Mucosa of rectum (tissue), 2 donors: ENCODE data around the gene CFAP221.

Experiments
- H3K27ac ChIP-seq, 2 donors: one replicate each; pipeline ENCODE4 v1.7.0; 2013; ENCODE audit warnings: inconsistent platforms in 2 of 2, low read depth in 2 of 2, low read length in 2 of 2
- H3K27me3 ChIP-seq, 2 donors: one replicate each; pipeline ENCODE4 v1.7.0; 2013; ENCODE audit warnings: low read length in 2 of 2; ENCODE audit not compliant: control insufficient read depth in 2 of 2, insufficient read depth in 2 of 2
- H3K36me3 ChIP-seq, 2 donors: one replicate each; pipeline ENCODE4 v1.7.0; 2013; ENCODE audit warnings: low read length in 2 of 2; ENCODE audit not compliant: control insufficient read depth in 2 of 2, insufficient read depth in 2 of 2
- H3K4me1 ChIP-seq, 2 donors: one replicate each; pipeline ENCODE4 v1.7.0; 2013; ENCODE audit warnings: low read length in 2 of 2, mild to moderate bottlenecking in 1 of 2; ENCODE audit not compliant: control insufficient read depth in 2 of 2, insufficient read depth in 2 of 2
- H3K4me3 ChIP-seq, 2 donors: one replicate each; pipeline ENCODE4 v1.7.0; 2013; ENCODE audit warnings: low read length in 2 of 2
- H3K9ac ChIP-seq, 2 donors: one replicate each; pipeline ENCODE4 v1.7.0; 2013; ENCODE audit warnings: low read length in 2 of 2, low read depth in 1 of 2, mild to moderate bottlenecking in 1 of 2
- H3K9me3 ChIP-seq, 2 donors: one replicate each; pipeline ENCODE4 v1.7.0; 2013; ENCODE audit warnings: low read length in 2 of 2; ENCODE audit not compliant: control insufficient read depth in 2 of 2
- donor health status: healthy.
- donor health status: Normal muscosa, but diverticular disease.

The CFAP221 gene

GRCh38 chr2:119683713-119684443, 139.6 kb downstream of the CFAP221 start:
- H3K9me3 ChIP-seq: no peaks in the 10 kb centered on the region

GRCh38 chr2:119684518-119684917, 140.3 kb downstream of the CFAP221 start:
- H3K4me3 ChIP-seq: no peak overlapping the region
- H3K9me3 ChIP-seq: no peaks in the 10 kb centered on the region
- peaks cover 6 to 7% of the 10 kb centered on the region in 2 donors for H3K4me1 ChIP-seq
- H3K9ac ChIP-seq: no peak overlapping the region
- H3K27me3 ChIP-seq: no peaks in the 10 kb centered on the region
- peaks cover 8 to 35% of the 10 kb centered on the region in 2 donors for H3K36me3 ChIP-seq
- no peak overlapping the region for H3K27ac ChIP-seq

More at GRCh38 chr2:119683713-119684443, 139.6 kb downstream of the CFAP221 start:
- Histone ChIP-seq H3K4me1 (peaks cover 7% of the 10 kb centered on the region in 2 donors), H3K36me3 (peaks cover 8 to 31% of the 10 kb centered on the region in 2 donors), H3K4me3 (no peak overlapping the region), H3K9ac (no peak overlapping the region), H3K27me3 (no peaks in the 10 kb centered on the region), H3K27ac (no peak overlapping the region)

- Histone ChIP-seq H3K4me1 (no peaks in the 10 kb centered on the region), H3K9ac (no peak overlapping the region), H3K4me3 (no peak overlapping the region), H3K27ac (no peak overlapping the region), H3K36me3 (peaks cover 8 to 26% of the 10 kb centered on the region in 2 donors), H3K27me3 (no peaks in the 10 kb centered on the region), H3K9me3 (no peaks in the 10 kb centered on the region)
Measured at GRCh38 chr2:119688616-119689015, 144.4 kb downstream of the CFAP221 start.

GRCh38 chr2:119689218-119689617, 145.0 kb downstream of the CFAP221 start:
- peaks cover 8 to 26% of the 10 kb centered on the region in 2 donors for H3K36me3 ChIP-seq
- H3K9me3 ChIP-seq: no peaks in the 10 kb centered on the region
- no peaks in the 10 kb centered on the region for H3K4me1 ChIP-seq
- no peak overlapping the region for H3K9ac ChIP-seq
- no peak overlapping the region for H3K27ac ChIP-seq
- no peak overlapping the region for H3K4me3 ChIP-seq
- no peaks in the 10 kb centered on the region for H3K27me3 ChIP-seq

- H3K9ac ChIP-seq: no peak overlapping the region
- peaks cover 8 to 25% of the 10 kb centered on the region in 2 donors for H3K36me3 ChIP-seq
- no peaks in the 10 kb centered on the region for H3K27me3 ChIP-seq
- H3K4me1 ChIP-seq: peaks cover 4 to 6% of the 10 kb centered on the region in 2 donors
- no peak overlapping the region for H3K27ac ChIP-seq
- H3K4me3 ChIP-seq: no peak overlapping the region
- no peaks in the 10 kb centered on the region for H3K9me3 ChIP-seq
Measured at GRCh38 chr2:119691189-119691588, 146.9 kb downstream of the CFAP221 start.

- Histone ChIP-seq H3K27me3 (no peaks in the 10 kb centered on the region), H3K36me3 (peaks cover 8 to 20% of the 10 kb centered on the region in 2 donors), H3K4me3 (no peak overlapping the region), H3K9ac (no peak overlapping the region), H3K4me1 (peaks cover 4 to 6% of the 10 kb centered on the region in 2 donors), H3K9me3 (no peaks in the 10 kb centered on the region), H3K27ac (no peak overlapping the region)
Measured at GRCh38 chr2:119691651-119692245, 147.5 kb downstream of the CFAP221 start.

- peaks cover 4 to 6% of the 10 kb centered on the region in 2 donors for H3K4me1 ChIP-seq
- no peak overlapping the region for H3K27ac ChIP-seq
Measured at GRCh38 chr2:119692310-119692709, 148.1 kb downstream of the CFAP221 start.

GRCh38 chr2:119692954-119693353, 148.7 kb downstream of the CFAP221 start:
- Histone ChIP-seq H3K9ac (no peak overlapping the region), H3K27ac (no peak overlapping the region), H3K4me1 (peaks cover 4 to 6% of the 10 kb centered on the region in 2 donors), H3K4me3 (no peak overlapping the region), H3K36me3 (peaks cover 6 to 13% of the 10 kb centered on the region in 2 donors), H3K27me3 (no peaks in the 10 kb centered on the region), H3K9me3 (no peaks in the 10 kb centered on the region)

More at GRCh38 chr2:119692310-119692709, 148.1 kb downstream of the CFAP221 start:
- Histone ChIP-seq H3K9ac (no peak overlapping the region), H3K4me3 (no peak overlapping the region), H3K36me3 (peaks cover 8 to 15% of the 10 kb centered on the region in 2 donors), H3K9me3 (no peaks in the 10 kb centered on the region), H3K27me3 (no peaks in the 10 kb centered on the region)

- no peak overlapping the region for H3K4me3 ChIP-seq
- no peaks in the 10 kb centered on the region for H3K27me3 ChIP-seq
- H3K36me3 ChIP-seq: peaks cover 1 to 9% of the 10 kb centered on the region in 2 donors
- no peaks in the 10 kb centered on the region for H3K9me3 ChIP-seq
- no peak overlapping the region for H3K27ac ChIP-seq
- H3K9ac ChIP-seq: no peak overlapping the region
- peaks cover 4 to 6% of the 10 kb centered on the region in 2 donors for H3K4me1 ChIP-seq
Measured at GRCh38 chr2:119693567-119693966, 149.3 kb downstream of the CFAP221 start.

GRCh38 chr2:119693967-119694366, 149.7 kb downstream of the CFAP221 start:
- no peak overlapping the region for H3K4me3 ChIP-seq
- H3K9me3 ChIP-seq: no peaks in the 10 kb centered on the region
- peaks cover 0 to 5% of the 10 kb centered on the region in 2 donors for H3K36me3 ChIP-seq
- no peaks in the 10 kb centered on the region for H3K27me3 ChIP-seq
- peaks cover 4 to 6% of the 10 kb centered on the region in 2 donors for H3K4me1 ChIP-seq
- H3K9ac ChIP-seq: no peak overlapping the region
- H3K27ac ChIP-seq: no peak overlapping the region
